HepG2 (cell line): Measurements from ENCODE around the gene BRD3. TPM values are rescaled to one million over a fixed set of nuclear protein-coding genes. Genes with fewer than 3 reads are reported as not detected.
A peak's percentile ranks its signal among the peaks of the same experiment; 100 is the strongest.

Source experiments
- CREB1 ChIP-seq, 2 experiments: fragments of 450-650 bp in 1 of 2; IDR thresholded peaks; 2 replicates each; pipeline ENCODE4 v1.6.1; 2016 to 2017; ENCODE audit warnings: control low read depth in 1 of 2, mild to moderate bottlenecking in 1 of 2, missing compliant biosample characterization in 1 of 2, missing genetic modification characterization in 1 of 2
- DR1 ChIP-seq: sonication (generic); formaldehyde crosslinking; IDR thresholded peaks from 2 replicates; pipeline ENCODE4 v1.8.0; 2021; ENCODE audit warnings: mild to moderate bottlenecking, missing genetic modification reagents, inconsistent platforms
- MEIS2 ChIP-seq: sonication (generic); formaldehyde crosslinking; IDR thresholded peaks from 2 replicates; pipeline ENCODE4 v1.9.0; 2021; ENCODE audit warnings: mild to moderate bottlenecking, missing genetic modification reagents
- NFE2L2 ChIP-seq: fragments of 150-350 bp; IDR thresholded peaks from 2 replicates; pipeline ENCODE4 v1.6.1; 2014; ENCODE audit warnings: low read length
- ZNF138 ChIP-seq: sonication (generic); formaldehyde crosslinking; IDR thresholded peaks from 2 replicates; pipeline ENCODE4 v1.5.0; 2020; ENCODE audit warnings: mild to moderate bottlenecking, low read depth, missing genetic modification reagents
- ZSCAN12 ChIP-seq: sonication (generic); formaldehyde crosslinking; IDR thresholded peaks from 2 replicates; pipeline ENCODE4 v1.9.0; 2021; ENCODE audit warnings: mild to moderate bottlenecking, missing genetic modification reagents
- polyA plus RNA-seq, 8 experiments: library from polyadenylated mRNA; depleted of rRNA in 3 of 8; stranded (reverse) in 7 of 8; unstranded in 1 of 8; fragments of >200 nt; fragmentation: Illumina TruSeq in 4 of 8; extraction: Trizol in 4 of 8; gene quantifications; 2 replicates each; pipeline versions ENCODE4 v1.2.1 to v1.2.3, GENCODE V29; 2011 to 2016; ENCODE audit warnings: low read depth in 4 of 8, missing spikeins in 1 of 8, mixed read lengths in 1 of 8; ENCODE audit not compliant: insufficient read depth in 1 of 8
- total RNA-seq, 5 experiments: library from RNA; depleted of rRNA; stranded (reverse); fragments of >200 nt; fragmentation: Illumina TruSeq; extraction: Trizol; gene quantifications; 2 replicates each; pipeline ENCODE4 v1.2.3, GENCODE V29; 2016; ENCODE audit warnings: low read depth in 1 of 5
- TF ChIP-seq, protein P1 (sequence below): sonication (generic); formaldehyde crosslinking; IDR thresholded peaks from 2 replicates; pipeline ENCODE4 v1.5.1; 2020; ENCODE audit warnings: mild to moderate bottlenecking, missing genetic modification reagents, moderate library complexity
- TF ChIP-seq, protein P2 (sequence below): sonication (generic); formaldehyde crosslinking; IDR thresholded peaks from 2 replicates; pipeline ENCODE4 v1.5.1; 2020; ENCODE audit warnings: missing genetic modification reagents, mild to moderate bottlenecking, borderline replicate concordance
- TF ChIP-seq, protein P3 (sequence below): sonication (generic); formaldehyde crosslinking; IDR thresholded peaks from 2 replicates; pipeline ENCODE4 v1.4.0; 2020; ENCODE audit warnings: missing genetic modification reagents

BRD3 gene
- total and polyA plus RNA-seq, 2 of the 13 experiments (the other 11 are each of a cell fraction or from before 2014, with no cell fraction given), result 5.9 to 12.9 TPM

- TF ChIP-seq, protein P1, sequence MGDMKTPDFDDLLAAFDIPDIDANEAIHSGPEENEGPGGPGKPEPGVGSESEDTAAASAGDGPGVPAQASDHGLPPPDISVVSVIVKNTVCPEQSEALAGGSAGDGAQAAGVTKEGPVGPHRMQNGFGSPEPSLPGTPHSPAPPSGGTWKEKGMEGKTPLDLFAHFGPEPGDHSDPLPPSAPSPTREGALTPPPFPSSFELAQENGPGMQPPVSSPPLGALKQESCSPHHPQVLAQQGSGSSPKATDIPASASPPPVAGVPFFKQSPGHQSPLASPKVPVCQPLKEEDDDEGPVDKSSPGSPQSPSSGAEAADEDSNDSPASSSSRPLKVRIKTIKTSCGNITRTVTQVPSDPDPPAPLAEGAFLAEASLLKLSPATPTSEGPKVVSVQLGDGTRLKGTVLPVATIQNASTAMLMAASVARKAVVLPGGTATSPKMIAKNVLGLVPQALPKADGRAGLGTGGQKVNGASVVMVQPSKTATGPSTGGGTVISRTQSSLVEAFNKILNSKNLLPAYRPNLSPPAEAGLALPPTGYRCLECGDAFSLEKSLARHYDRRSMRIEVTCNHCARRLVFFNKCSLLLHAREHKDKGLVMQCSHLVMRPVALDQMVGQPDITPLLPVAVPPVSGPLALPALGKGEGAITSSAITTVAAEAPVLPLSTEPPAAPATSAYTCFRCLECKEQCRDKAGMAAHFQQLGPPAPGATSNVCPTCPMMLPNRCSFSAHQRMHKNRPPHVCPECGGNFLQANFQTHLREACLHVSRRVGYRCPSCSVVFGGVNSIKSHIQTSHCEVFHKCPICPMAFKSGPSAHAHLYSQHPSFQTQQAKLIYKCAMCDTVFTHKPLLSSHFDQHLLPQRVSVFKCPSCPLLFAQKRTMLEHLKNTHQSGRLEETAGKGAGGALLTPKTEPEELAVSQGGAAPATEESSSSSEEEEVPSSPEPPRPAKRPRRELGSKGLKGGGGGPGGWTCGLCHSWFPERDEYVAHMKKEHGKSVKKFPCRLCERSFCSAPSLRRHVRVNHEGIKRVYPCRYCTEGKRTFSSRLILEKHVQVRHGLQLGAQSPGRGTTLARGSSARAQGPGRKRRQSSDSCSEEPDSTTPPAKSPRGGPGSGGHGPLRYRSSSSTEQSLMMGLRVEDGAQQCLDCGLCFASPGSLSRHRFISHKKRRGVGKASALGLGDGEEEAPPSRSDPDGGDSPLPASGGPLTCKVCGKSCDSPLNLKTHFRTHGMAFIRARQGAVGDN (CRISPR knock-in tag), result peak; percentile 51
- TF ChIP-seq ZSCAN12 (no peak), ZNF138 (no peak), MEIS2 (CRISPR knock-in tag) (no peak), DR1 (CRISPR knock-in tag) (no peak), NFE2L2 (no peak), CREB1 (IDR thresholded peaks at IDR 0.05) (no peak), CREB1 (CRISPR knock-in tag; IDR thresholded peaks at IDR 0.05) (no peak)
- TF ChIP-seq, protein P2, sequence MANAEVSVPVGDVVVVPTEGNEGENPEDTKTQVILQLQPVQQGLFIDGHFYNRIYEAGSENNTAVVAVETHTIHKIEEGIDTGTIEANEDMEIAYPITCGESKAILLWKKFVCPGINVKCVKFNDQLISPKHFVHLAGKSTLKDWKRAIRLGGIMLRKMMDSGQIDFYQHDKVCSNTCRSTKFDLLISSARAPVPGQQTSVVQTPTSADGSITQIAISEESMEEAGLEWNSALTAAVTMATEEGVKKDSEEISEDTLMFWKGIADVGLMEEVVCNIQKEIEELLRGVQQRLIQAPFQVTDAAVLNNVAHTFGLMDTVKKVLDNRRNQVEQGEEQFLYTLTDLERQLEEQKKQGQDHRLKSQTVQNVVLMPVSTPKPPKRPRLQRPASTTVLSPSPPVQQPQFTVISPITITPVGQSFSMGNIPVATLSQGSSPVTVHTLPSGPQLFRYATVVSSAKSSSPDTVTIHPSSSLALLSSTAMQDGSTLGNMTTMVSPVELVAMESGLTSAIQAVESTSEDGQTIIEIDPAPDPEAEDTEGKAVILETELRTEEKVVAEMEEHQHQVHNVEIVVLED, result no peak
- TF ChIP-seq, protein P3, sequence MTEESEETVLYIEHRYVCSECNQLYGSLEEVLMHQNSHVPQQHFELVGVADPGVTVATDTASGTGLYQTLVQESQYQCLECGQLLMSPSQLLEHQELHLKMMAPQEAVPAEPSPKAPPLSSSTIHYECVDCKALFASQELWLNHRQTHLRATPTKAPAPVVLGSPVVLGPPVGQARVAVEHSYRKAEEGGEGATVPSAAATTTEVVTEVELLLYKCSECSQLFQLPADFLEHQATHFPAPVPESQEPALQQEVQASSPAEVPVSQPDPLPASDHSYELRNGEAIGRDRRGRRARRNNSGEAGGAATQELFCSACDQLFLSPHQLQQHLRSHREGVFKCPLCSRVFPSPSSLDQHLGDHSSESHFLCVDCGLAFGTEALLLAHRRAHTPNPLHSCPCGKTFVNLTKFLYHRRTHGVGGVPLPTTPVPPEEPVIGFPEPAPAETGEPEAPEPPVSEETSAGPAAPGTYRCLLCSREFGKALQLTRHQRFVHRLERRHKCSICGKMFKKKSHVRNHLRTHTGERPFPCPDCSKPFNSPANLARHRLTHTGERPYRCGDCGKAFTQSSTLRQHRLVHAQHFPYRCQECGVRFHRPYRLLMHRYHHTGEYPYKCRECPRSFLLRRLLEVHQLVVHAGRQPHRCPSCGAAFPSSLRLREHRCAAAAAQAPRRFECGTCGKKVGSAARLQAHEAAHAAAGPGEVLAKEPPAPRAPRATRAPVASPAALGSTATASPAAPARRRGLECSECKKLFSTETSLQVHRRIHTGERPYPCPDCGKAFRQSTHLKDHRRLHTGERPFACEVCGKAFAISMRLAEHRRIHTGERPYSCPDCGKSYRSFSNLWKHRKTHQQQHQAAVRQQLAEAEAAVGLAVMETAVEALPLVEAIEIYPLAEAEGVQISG (CRISPR knock-in tag), result 0 out of 2 replicates have a peak, but pooled peaks have one; percentile 23
Observed at GRCh38 chr9:134055981-134056461, 11.8 kb downstream of the BRD3 start (continued).
